RPMI7951 (cell line): ENCODE measurements around the gene TPST2. TPM values are rescaled to one million over a fixed set of nuclear protein-coding genes. Genes with fewer than 3 reads are reported as not detected.

Experiments used
- DNase-seq: peaks from one replicate; pipeline ENCODE4 v3.0.0-alpha.2; 2012; ENCODE audit warnings: low read depth
- total RNA-seq: library from RNA; depleted of rRNA; stranded (reverse); fragments of >200 nt; shearing (Covaris generic); gene quantifications from 2 replicates; pipeline ENCODE4 v1.2.3, GENCODE V29; 2014

TPST2 gene
- total RNA-seq, 1 experiment from 2014 or later = 54.2 TPM

- no peak for DNase-seq
Observed at GRCh38 chr22:26496456-26496855, 93.5 kb downstream of the TPST2 start.

GRCh38 chr22:26494506-26494905 lies 95.4 kb downstream of the TPST2 start:
- no peak for DNase-seq

GRCh38 chr22:26492220-26492619 lies 97.7 kb downstream of the TPST2 start:
- no peak for DNase-seq

GRCh38 chr22:26489447-26490036 lies 100.4 kb downstream of the TPST2 start:
- DNase-seq = peak; percentile 46

GRCh38 chr22:26487996-26488395 lies 101.9 kb downstream of the TPST2 start:
- DNase-seq = no peak

- no peak for DNase-seq
Observed at GRCh38 chr22:26486394-26486793, 103.5 kb downstream of the TPST2 start.

- DNase-seq = no peak
Observed at GRCh38 chr22:26485806-26486390, 104.0 kb downstream of the TPST2 start.

GRCh38 chr22:26485013-26485412 lies 104.9 kb downstream of the TPST2 start:
- DNase-seq = no peak

- no peak for DNase-seq
Observed at GRCh38 chr22:26484360-26484706, 105.6 kb downstream of the TPST2 start.

- DNase-seq = peak; percentile 85
Observed at GRCh38 chr22:26483439-26484359, 106.2 kb downstream of the TPST2 start, which contains the start of the genes HPS4 and SRRD. Gene HPS4 (minus strand): TSS chr22:26483783. CDS start chr22:26481762, 2,021 bp downstream. Gene SRRD (plus strand): TSS chr22:26483877. CDS start chr22:26483891, 14 bp downstream.

- DNase-seq = no peak
Observed at GRCh38 chr22:26483043-26483438, 106.9 kb downstream of the TPST2 start.

- DNase-seq = no peak
Observed at GRCh38 chr22:26482161-26482560, 107.8 kb downstream of the TPST2 start.

- no peak for DNase-seq
Observed at GRCh38 chr22:26481694-26482093, 108.2 kb downstream of the TPST2 start.

GRCh38 chr22:26481112-26481693 lies 108.7 kb downstream of the TPST2 start:
- no peak for DNase-seq

- DNase-seq = no peak
Observed at GRCh38 chr22:26480611-26480932, 109.4 kb downstream of the TPST2 start.

- DNase-seq = no peak
Observed at GRCh38 chr22:26479792-26480610, 109.9 kb downstream of the TPST2 start.

- peak; percentile 19 for DNase-seq
Observed at GRCh38 chr22:26479043-26479791, 110.7 kb downstream of the TPST2 start.

GRCh38 chr22:26477341-26477731 lies 112.6 kb downstream of the TPST2 start:
- no peak for DNase-seq

GRCh38 chr22:26476705-26477340 lies 113.1 kb downstream of the TPST2 start:
- DNase-seq = peak; percentile 85

- peak; percentile 70 for DNase-seq
Observed at GRCh38 chr22:26474682-26475081, 115.2 kb downstream of the TPST2 start.
